A549 treated with AZD2906 at 1 μM for 4 hours (cell line): Measurements from ENCODE around the gene GLRX3. TPM values are rescaled to one million over a fixed set of nuclear protein-coding genes. Genes with fewer than 3 reads are reported as not detected.

Source experiments
- total RNA-seq: library from RNA; stranded (reverse); fragments of 200-300 nt; extraction: Qiagen RNA extraction; gene quantifications from 5 replicates; pipeline ENCODE4 v1.2.3, GENCODE V29; 2022

The GLRX3 gene
- 187 to 221 TPM (median 192 TPM) in 5 replicates for total RNA-seq

GRCh38 chr10:130136226-130137089 lies at the start of gene GLRX3:
Gene GLRX3, plus strand, starts transcription at chr10:130136391. Its CDS starts 30 bp downstream, at chr10:130136421.

GRCh38 chr10:130110246-130111112 lies 25.7 kb upstream of the GLRX3 start, which contains the start of gene C10orf143:
Gene C10orf143, minus strand, starts transcription at chr10:130110830. Its CDS starts 58 bp downstream, at chr10:130110772.

Other genes with a start within 250 kb of the GLRX3 start
- 0.13 to 0.33 TPM (median 0.20 TPM) in 5 replicates for gene EBF3, start 172.1 kb upstream of the GLRX3 start, total RNA-seq
- gene C10orf143, start 25.6 kb upstream of the GLRX3 start, total RNA-seq: 0.45 to 0.86 TPM (median 0.59 TPM) in 5 replicates